OCI-LY7 (cell line): ENCODE measurements around the gene ZDHHC5. TPM values are rescaled to one million over a fixed set of nuclear protein-coding genes. Genes with fewer than 3 reads are reported as not detected.

ENCODE experiments used
- BruUV-seq: library from RNA; stranded (reverse); fragments of 400-500 nt; replicated peaks from 2 replicates; lab custom pipeline; 2021; lab: Mats Ljungman, UMichigan
- CTCF ChIA-PET: fragments of 300-600 bp; sonication (Branson Sonifier 250); formaldehyde crosslinking; loops from one replicate; lab custom pipeline; 2022; ENCODE audit warnings: antibody characterized with exemption; ENCODE audit not compliant: unreplicated experiment; lab: Charles Lee
- POLR2A ChIA-PET: fragments of 300-600 bp; sonication (Branson Sonifier 250); formaldehyde crosslinking; loops from one replicate; lab custom pipeline; 2022; ENCODE audit warnings: antibody characterized with exemption; lab: Charles Lee
- DNase-seq: peaks from one replicate; pipeline ENCODE4 v3.0.0-alpha.2; 2015; ENCODE audit warnings: low spot score
- H2AFZ ChIP-seq: fragments of 200-600 bp; sonication (generic), shearing (Covaris generic); 2 replicates; pipeline ENCODE4 v1.6.1; 2014; ENCODE audit warnings: mild to moderate bottlenecking, antibody characterized with exemption, low read length, moderate library complexity
- H3K27ac ChIP-seq: fragments of 200-600 bp; sonication (generic); 2 replicates; pipeline ENCODE4 v1.5.1; 2014; ENCODE audit warnings: mixed run types, low read depth, mild to moderate bottlenecking, moderate library complexity, low read length, inconsistent platforms; ENCODE audit not compliant: poor library complexity, severe bottlenecking
- H3K36me3 ChIP-seq: fragments of 200-600 bp; sonication (generic); 2 replicates; pipeline ENCODE4 v1.6.1; 2014; ENCODE audit warnings: mild to moderate bottlenecking, antibody characterized with exemption, low read length, moderate library complexity, mixed read lengths; ENCODE audit not compliant: insufficient read depth
- H3K4me1 ChIP-seq: fragments of 200-600 bp; sonication (generic); 2 replicates; pipeline ENCODE4 v1.5.1; 2014; ENCODE audit warnings: mild to moderate bottlenecking, low read length; ENCODE audit not compliant: insufficient read depth, poor library complexity, severe bottlenecking
- H3K4me2 ChIP-seq: fragments of 200-600 bp; sonication (generic); 2 replicates; pipeline ENCODE4 v1.6.1; 2014; ENCODE audit warnings: mild to moderate bottlenecking, low read length
- H3K4me3 ChIP-seq: fragments of 200-600 bp; sonication (generic); 2 replicates; pipeline ENCODE4 v1.5.1; 2014; ENCODE audit warnings: mild to moderate bottlenecking, low read depth, low read length; ENCODE audit not compliant: poor library complexity, severe bottlenecking
- H3K79me2 ChIP-seq: fragments of 200-600 bp; sonication (generic); 2 replicates; pipeline ENCODE4 v1.6.1; 2016; ENCODE audit warnings: low read depth, mild to moderate bottlenecking, low read length, moderate library complexity, mixed read lengths; ENCODE audit not compliant: insufficient read depth
- H3K9me2 ChIP-seq: fragments of 200-600 bp; sonication (generic); 2 replicates; pipeline ENCODE4 v1.6.1; 2016; ENCODE audit warnings: mild to moderate bottlenecking, low read length, mixed read lengths; ENCODE audit not compliant: insufficient read depth
- H3K9me3 ChIP-seq: fragments of 200-600 bp; sonication (generic); 2 replicates; pipeline ENCODE4 v1.6.1; 2014; ENCODE audit warnings: mild to moderate bottlenecking, mixed run types, low read length, mixed read lengths
- H4K20me1 ChIP-seq: fragments of 200-600 bp; sonication (generic); 2 replicates; pipeline ENCODE4 v1.6.1; 2014; ENCODE audit warnings: mild to moderate bottlenecking, antibody characterized with exemption, low read length, moderate library complexity, mixed read lengths; ENCODE audit not compliant: insufficient read depth
- EZH2phosphoT487 ChIP-seq: fragments of 200-600 bp; sonication (generic); IDR thresholded peaks from 2 replicates; pipeline ENCODE4 v1.6.1; 2018; ENCODE audit warnings: low read depth, borderline replicate concordance, mild to moderate bottlenecking, mixed run types, antibody characterized with exemption, low read length, moderate library complexity, mixed read lengths
- intact Hi-C: fragments of 100-400 bp; cut with micrococcal nuclease; formaldehyde crosslinking; loops from one replicate; pipeline ENCODE4 v1.10.0; 2022; ENCODE audit not compliant: unreplicated experiment
- total RNA-seq, 2 experiments: library from RNA; depleted of rRNA in 1 of 2; stranded (reverse); fragments of >200 nt in 1 of 2; shearing (Covaris generic) in 1 of 2; gene quantifications; 2 replicates each; pipeline ENCODE4 v1.2.3, GENCODE V29; 2014 to 2022
- TF ChIP-seq, protein P1 (sequence below): fragments of 200-600 bp; sonication (generic); conservative IDR thresholded peaks from 2 replicates; pipeline ENCODE4 v1.5.1; 2014; ENCODE audit warnings: mild to moderate bottlenecking, antibody characterized with exemption, low read length, moderate library complexity, mixed read lengths

ZDHHC5 gene
- total RNA-seq, 2 experiments from 2014 or later = 27.5 to 57.4 TPM

GRCh38 chr11:57652662-57653061 is 15.3 kb upstream of the ZDHHC5 start:
- Histone ChIP-seq H3K4me1 (peaks cover 30% of the 10 kb centered on the region), H3K9me3 (no peaks in the 10 kb centered on the region), H3K4me2 (no peak overlapping the region), H3K79me2 (peaks cover under 1% of the 10 kb centered on the region; the same call in 1 of the 2 replicates), H3K27ac (no peak overlapping the region), H3K4me3 (no peak overlapping the region), H3K9me2 (no peaks in the 10 kb centered on the region), H4K20me1 (no peaks in the 10 kb centered on the region), H2AFZ (peak overlapping the region; percentile 23; the same call in 1 of the 2 replicates), H3K36me3 (no peaks in the 10 kb centered on the region)
- no TSS peak for BruUV-seq
- no peak for TF ChIP-seq EZH2phosphoT487
- TF ChIP-seq, protein P1, sequence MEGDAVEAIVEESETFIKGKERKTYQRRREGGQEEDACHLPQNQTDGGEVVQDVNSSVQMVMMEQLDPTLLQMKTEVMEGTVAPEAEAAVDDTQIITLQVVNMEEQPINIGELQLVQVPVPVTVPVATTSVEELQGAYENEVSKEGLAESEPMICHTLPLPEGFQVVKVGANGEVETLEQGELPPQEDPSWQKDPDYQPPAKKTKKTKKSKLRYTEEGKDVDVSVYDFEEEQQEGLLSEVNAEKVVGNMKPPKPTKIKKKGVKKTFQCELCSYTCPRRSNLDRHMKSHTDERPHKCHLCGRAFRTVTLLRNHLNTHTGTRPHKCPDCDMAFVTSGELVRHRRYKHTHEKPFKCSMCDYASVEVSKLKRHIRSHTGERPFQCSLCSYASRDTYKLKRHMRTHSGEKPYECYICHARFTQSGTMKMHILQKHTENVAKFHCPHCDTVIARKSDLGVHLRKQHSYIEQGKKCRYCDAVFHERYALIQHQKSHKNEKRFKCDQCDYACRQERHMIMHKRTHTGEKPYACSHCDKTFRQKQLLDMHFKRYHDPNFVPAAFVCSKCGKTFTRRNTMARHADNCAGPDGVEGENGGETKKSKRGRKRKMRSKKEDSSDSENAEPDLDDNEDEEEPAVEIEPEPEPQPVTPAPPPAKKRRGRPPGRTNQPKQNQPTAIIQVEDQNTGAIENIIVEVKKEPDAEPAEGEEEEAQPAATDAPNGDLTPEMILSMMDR = no peak
- no peak for DNase-seq
- POLR2A ChIA-PET = no interaction called here
- CTCF ChIA-PET = no interaction called here
- intact Hi-C loops = no loop called here

DNA sequence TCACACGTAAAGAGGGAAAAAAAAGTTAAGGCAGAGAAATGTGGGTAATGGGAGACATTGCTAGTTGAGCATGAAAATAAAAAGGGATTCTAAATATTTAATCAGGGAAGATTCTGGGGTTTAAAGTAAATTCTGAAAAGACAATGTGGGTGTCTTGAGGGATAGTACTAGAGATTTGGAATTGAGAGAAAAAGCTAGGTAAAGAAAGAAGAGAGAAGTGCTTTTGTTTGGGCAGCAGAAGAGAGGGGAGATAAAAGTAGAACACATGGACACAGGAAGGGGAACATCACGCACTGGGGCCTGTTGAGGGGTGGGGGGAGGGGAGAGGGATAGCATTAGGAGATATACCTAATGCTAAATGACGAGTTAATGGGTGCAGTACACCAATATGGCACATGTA is 14.8 kb upstream of the ZDHHC5 start:
- peak overlapping the region; percentile 23; the same call in 1 of the 2 replicates for H2AFZ ChIP-seq

DNA sequence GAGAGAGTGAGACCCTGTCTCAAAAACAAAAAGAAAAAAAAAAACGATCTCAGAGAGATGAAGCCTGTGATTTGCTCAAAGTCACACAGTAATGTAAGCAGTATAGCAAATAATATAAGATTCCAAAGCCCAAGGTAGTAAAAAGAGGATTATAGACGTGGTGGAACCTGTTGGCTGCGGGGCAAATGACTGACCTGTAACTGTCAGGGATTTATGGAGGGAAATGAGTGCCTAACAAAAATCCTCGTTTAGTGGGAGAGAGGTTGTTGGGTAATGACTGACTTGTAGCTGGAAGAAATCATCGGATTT is 11.1 kb upstream of the ZDHHC5 start:
- ChIA-PET POLR2A (interaction anchor here (0.6 to 2.9 kb wide), 2 partner anchors 10 to 712 kb away, joined by 3 to 12 read pairs; no protein-coding TSS in a partner anchor), CTCF (no interaction called here)
- H3K27ac ChIP-seq = no peak overlapping the region
- TF ChIP-seq, protein P1 = no peak
- TF ChIP-seq EZH2phosphoT487 = no peak
- peaks cover 10% of the 10 kb centered on the region for H3K4me1 ChIP-seq
- BruUV-seq = TSS peak; percentile 81
- no peaks in the 10 kb centered on the region for H3K9me2 ChIP-seq
- H2AFZ ChIP-seq = peak overlapping the region; percentile 88
- intact Hi-C loops = no loop called here
- H3K4me3 ChIP-seq = peak overlapping the region; percentile 89
- peaks cover 22% of the 10 kb centered on the region for H3K79me2 ChIP-seq
- H3K9me3 ChIP-seq = no peaks in the 10 kb centered on the region
- peak overlapping the region; percentile 78 for H3K4me2 ChIP-seq
- no peak for DNase-seq
- 0 out of 2 replicates have a peak, but pooled peaks cover 9% of the 10 kb centered on the region for H4K20me1 ChIP-seq
- peaks cover 27% of the 10 kb centered on the region for H3K36me3 ChIP-seq

More for the DNA sequence above, 14.8 kb upstream of the ZDHHC5 start:
- Histone ChIP-seq H3K4me3 (no peak overlapping the region), H3K9me3 (no peaks in the 10 kb centered on the region), H3K4me2 (no peak overlapping the region), H3K36me3 (no peaks in the 10 kb centered on the region), H3K79me2 (peaks cover 6% of the 10 kb centered on the region), H3K9me2 (no peaks in the 10 kb centered on the region), H4K20me1 (0 out of 2 replicates have a peak, but pooled peaks cover 4% of the 10 kb centered on the region), H3K27ac (no peak overlapping the region), H3K4me1 (peaks cover 30% of the 10 kb centered on the region)
- ChIA-PET CTCF (no interaction called here), POLR2A (interaction anchor here (1.3 kb wide), 1 partner anchor 9 kb away, joined by 3 read pairs; no protein-coding TSS in a partner anchor)
- DNase-seq = no peak
- intact Hi-C loops = no loop called here
- no TSS peak for BruUV-seq
- TF ChIP-seq, protein P1 = no peak
- no peak for TF ChIP-seq EZH2phosphoT487
